SK-N-SH (cell line): ENCODE results near the gene SLCO1B3. TPM values are rescaled to one million over a fixed set of nuclear protein-coding genes. Genes with fewer than 3 reads are reported as not detected.
A peak's percentile ranks its signal among the peaks of the same experiment; 100 is the strongest.

Experiments
- CHD2 ChIP-seq: fragments of 150-350 bp; IDR thresholded peaks from 2 replicates; pipeline ENCODE4 v1.6.1; 2018; ENCODE audit warnings: low read length; ENCODE audit not compliant: partially characterized antibody
- FOSL2 ChIP-seq: IDR thresholded peaks from 2 replicates; pipeline ENCODE4 v1.4.0; 2012; ENCODE audit warnings: low read depth, mild to moderate bottlenecking, moderate library complexity, borderline replicate concordance
- FOXJ3 ChIP-seq: sonication (generic); formaldehyde crosslinking; IDR thresholded peaks from 2 replicates; pipeline ENCODE4 v1.5.1; 2020; ENCODE audit warnings: mild to moderate bottlenecking, missing genetic modification reagents
- GATA2 ChIP-seq: sonication (generic); formaldehyde crosslinking; IDR thresholded peaks from 2 replicates; pipeline ENCODE4 v1.5.0; 2020; ENCODE audit warnings: mild to moderate bottlenecking, missing genetic modification reagents
- JUND ChIP-seq: IDR thresholded peaks from 2 replicates; pipeline ENCODE4 v1.4.0; 2012
- MEF2A ChIP-seq: IDR thresholded peaks from 2 replicates; pipeline ENCODE4 v1.4.0; 2012; ENCODE audit warnings: low read depth, borderline replicate concordance
- POLR2AphosphoS5 ChIP-seq: IDR thresholded peaks from 2 replicates; pipeline ENCODE4 v1.6.1; 2012; ENCODE audit warnings: low read depth, low read length
- RAD21 ChIP-seq: IDR thresholded peaks from 2 replicates; pipeline ENCODE4 v1.6.1; 2012; ENCODE audit warnings: mild to moderate bottlenecking, low read length
- RFX5 ChIP-seq: IDR thresholded peaks from 2 replicates; pipeline ENCODE4 v1.6.1; 2012; ENCODE audit warnings: mild to moderate bottlenecking, improper control_type of control experiment, low read length
- SMC3 ChIP-seq: IDR thresholded peaks from 2 replicates; pipeline ENCODE4 v1.6.1; 2012; ENCODE audit warnings: low read depth, low read length, improper control_type of control experiment
- TCF12 ChIP-seq: IDR thresholded peaks from 2 replicates; pipeline ENCODE4 v1.4.0; 2012
- YY1 ChIP-seq: IDR thresholded peaks from 2 replicates; pipeline ENCODE4 v1.4.0; 2012; ENCODE audit warnings: low read depth, mild to moderate bottlenecking
- polyA plus RNA-seq, 3 experiments: library from polyadenylated mRNA; depleted of rRNA; stranded (reverse); fragments of >200 nt; gene quantifications; 2 replicates each; pipeline ENCODE4 v1.2.3, GENCODE V29; 2012
- TF ChIP-seq, protein P1 (sequence below): IDR thresholded peaks from 2 replicates; pipeline ENCODE4 v1.6.1; 2012; ENCODE audit warnings: mild to moderate bottlenecking, low read depth, low read length, moderate library complexity
- TF ChIP-seq, protein P2 (sequence below): IDR thresholded peaks from 2 replicates; pipeline ENCODE4; 2012
- TF ChIP-seq, protein P3 (sequence below): fragments of 150-350 bp; IDR thresholded peaks from 2 replicates; pipeline ENCODE4 v1.6.1; 2016; ENCODE audit warnings: mild to moderate bottlenecking, low read depth, low read length
- TF ChIP-seq, protein P4 (sequence below): IDR thresholded peaks from 2 replicates; pipeline ENCODE4 v1.4.0; 2012; ENCODE audit warnings: low read depth, borderline replicate concordance
- TF ChIP-seq, protein P5 (sequence below): fragments of 150-350 bp; IDR thresholded peaks from 2 replicates; pipeline ENCODE4 v1.6.1; 2017; ENCODE audit warnings: antibody characterized with exemption, low read length, low read depth, borderline replicate concordance

The SLCO1B3 gene
- polyA plus RNA-seq, 1 of the 3 experiments (the other 2 are of a cell fraction): not detected

DNA sequence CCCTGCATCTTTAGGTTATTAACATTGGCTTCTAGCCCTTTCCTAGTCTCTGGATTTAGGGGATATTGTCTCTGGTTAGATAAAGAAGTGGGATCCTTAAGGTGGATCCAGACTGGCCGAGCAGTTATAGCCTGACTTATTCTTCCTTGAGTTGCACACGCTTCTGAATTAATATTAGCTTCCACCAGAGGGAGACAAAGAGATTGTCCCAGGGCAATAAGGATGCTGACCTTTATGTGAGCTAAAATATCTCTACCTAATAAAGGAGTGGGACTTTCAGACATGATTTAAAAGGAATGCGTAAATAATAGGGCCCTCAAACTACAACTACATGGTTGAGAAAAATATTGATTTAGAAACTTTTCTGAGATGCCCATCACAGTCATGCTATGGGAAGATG, 139.7 kb downstream of the SLCO1B3 start (continued):
- TF ChIP-seq, protein P1, sequence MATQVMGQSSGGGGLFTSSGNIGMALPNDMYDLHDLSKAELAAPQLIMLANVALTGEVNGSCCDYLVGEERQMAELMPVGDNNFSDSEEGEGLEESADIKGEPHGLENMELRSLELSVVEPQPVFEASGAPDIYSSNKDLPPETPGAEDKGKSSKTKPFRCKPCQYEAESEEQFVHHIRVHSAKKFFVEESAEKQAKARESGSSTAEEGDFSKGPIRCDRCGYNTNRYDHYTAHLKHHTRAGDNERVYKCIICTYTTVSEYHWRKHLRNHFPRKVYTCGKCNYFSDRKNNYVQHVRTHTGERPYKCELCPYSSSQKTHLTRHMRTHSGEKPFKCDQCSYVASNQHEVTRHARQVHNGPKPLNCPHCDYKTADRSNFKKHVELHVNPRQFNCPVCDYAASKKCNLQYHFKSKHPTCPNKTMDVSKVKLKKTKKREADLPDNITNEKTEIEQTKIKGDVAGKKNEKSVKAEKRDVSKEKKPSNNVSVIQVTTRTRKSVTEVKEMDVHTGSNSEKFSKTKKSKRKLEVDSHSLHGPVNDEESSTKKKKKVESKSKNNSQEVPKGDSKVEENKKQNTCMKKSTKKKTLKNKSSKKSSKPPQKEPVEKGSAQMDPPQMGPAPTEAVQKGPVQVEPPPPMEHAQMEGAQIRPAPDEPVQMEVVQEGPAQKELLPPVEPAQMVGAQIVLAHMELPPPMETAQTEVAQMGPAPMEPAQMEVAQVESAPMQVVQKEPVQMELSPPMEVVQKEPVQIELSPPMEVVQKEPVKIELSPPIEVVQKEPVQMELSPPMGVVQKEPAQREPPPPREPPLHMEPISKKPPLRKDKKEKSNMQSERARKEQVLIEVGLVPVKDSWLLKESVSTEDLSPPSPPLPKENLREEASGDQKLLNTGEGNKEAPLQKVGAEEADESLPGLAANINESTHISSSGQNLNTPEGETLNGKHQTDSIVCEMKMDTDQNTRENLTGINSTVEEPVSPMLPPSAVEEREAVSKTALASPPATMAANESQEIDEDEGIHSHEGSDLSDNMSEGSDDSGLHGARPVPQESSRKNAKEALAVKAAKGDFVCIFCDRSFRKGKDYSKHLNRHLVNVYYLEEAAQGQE: no peak
- no peak for TF ChIP-seq GATA2 (CRISPR knock-in tag)
- TF ChIP-seq CHD2: no peak
- no peak for TF ChIP-seq TCF12
- no peak for TF ChIP-seq MEF2A
- no peak for TF ChIP-seq JUND
- TF ChIP-seq, protein P2, sequence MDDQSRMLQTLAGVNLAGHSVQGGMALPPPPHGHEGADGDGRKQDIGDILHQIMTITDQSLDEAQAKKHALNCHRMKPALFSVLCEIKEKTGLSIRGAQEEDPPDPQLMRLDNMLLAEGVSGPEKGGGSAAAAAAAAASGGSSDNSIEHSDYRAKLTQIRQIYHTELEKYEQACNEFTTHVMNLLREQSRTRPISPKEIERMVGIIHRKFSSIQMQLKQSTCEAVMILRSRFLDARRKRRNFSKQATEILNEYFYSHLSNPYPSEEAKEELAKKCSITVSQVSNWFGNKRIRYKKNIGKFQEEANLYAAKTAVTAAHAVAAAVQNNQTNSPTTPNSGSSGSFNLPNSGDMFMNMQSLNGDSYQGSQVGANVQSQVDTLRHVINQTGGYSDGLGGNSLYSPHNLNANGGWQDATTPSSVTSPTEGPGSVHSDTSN: no peak
- TF ChIP-seq RFX5: no peak
- no peak for TF ChIP-seq FOXJ3 (CRISPR knock-in tag)
- TF ChIP-seq YY1: no peak
- peak; percentile 45 for TF ChIP-seq RAD21
- TF ChIP-seq, protein P3, sequence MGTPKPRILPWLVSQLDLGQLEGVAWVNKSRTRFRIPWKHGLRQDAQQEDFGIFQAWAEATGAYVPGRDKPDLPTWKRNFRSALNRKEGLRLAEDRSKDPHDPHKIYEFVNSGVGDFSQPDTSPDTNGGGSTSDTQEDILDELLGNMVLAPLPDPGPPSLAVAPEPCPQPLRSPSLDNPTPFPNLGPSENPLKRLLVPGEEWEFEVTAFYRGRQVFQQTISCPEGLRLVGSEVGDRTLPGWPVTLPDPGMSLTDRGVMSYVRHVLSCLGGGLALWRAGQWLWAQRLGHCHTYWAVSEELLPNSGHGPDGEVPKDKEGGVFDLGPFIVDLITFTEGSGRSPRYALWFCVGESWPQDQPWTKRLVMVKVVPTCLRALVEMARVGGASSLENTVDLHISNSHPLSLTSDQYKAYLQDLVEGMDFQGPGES: no peak
- TF ChIP-seq POLR2AphosphoS5: no peak
- TF ChIP-seq, protein P4, sequence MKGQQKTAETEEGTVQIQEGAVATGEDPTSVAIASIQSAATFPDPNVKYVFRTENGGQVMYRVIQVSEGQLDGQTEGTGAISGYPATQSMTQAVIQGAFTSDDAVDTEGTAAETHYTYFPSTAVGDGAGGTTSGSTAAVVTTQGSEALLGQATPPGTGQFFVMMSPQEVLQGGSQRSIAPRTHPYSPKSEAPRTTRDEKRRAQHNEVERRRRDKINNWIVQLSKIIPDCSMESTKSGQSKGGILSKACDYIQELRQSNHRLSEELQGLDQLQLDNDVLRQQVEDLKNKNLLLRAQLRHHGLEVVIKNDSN: no peak
- TF ChIP-seq SMC3: peak; percentile 31; the same call in 1 of the 2 replicates
- no peak for TF ChIP-seq FOSL2
- TF ChIP-seq, protein P5, sequence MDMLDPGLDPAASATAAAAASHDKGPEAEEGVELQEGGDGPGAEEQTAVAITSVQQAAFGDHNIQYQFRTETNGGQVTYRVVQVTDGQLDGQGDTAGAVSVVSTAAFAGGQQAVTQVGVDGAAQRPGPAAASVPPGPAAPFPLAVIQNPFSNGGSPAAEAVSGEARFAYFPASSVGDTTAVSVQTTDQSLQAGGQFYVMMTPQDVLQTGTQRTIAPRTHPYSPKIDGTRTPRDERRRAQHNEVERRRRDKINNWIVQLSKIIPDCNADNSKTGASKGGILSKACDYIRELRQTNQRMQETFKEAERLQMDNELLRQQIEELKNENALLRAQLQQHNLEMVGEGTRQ: no peak
- TF ChIP-seq, all 33 proteins: peak for 3
